Breast epithelium (tissue), 4 donors: ENCODE measurements around the gene WWOX. TPM values are rescaled to one million over a fixed set of nuclear protein-coding genes. Genes with fewer than 3 reads are reported as not detected.

Experiments used
- DNase-seq, 2 donors: peaks; one replicate each; pipeline ENCODE4 v3.0.0-alpha.2; 2019; ENCODE audit warnings: low spot score in 2 of 2
- H3K27ac ChIP-seq, 2 donors: fragments of 200-600 bp; sonication (generic) in 1 of 2; one replicate each; pipeline ENCODE4 v1.5.1; 2016 to 2019; ENCODE audit warnings: mild to moderate bottlenecking in 1 of 2
- H3K27me3 ChIP-seq, 2 donors: fragments of 200-600 bp; sonication (generic) in 1 of 2; one replicate each; pipeline versions ENCODE4 v1.5.1 to v1.6.0; 2017 to 2019; ENCODE audit warnings: control low read depth in 1 of 2, mild to moderate bottlenecking in 1 of 2
- H3K36me3 ChIP-seq: fragments of 200-600 bp; one replicate; pipeline ENCODE4 v1.5.1; 2019
- H3K4me1 ChIP-seq, 2 donors: fragments of 200-600 bp; sonication (generic); one replicate each; pipeline ENCODE4 v1.5.1; 2016 to 2019; ENCODE audit warnings: control low read depth in 1 of 2
- H3K4me3 ChIP-seq, 3 donors: fragments of 200-600 bp; sonication (generic); 1 replicate in 2 of 3; 2 replicates in 1 of 3; pipeline ENCODE4 v1.5.1; 2016 to 2019; ENCODE audit warnings: mild to moderate bottlenecking in 3 of 3, moderate library complexity in 2 of 3
- H3K9me3 ChIP-seq, 2 donors: fragments of 200-600 bp; sonication (generic) in 1 of 2; one replicate each; pipeline ENCODE4 v1.5.1; 2016 to 2019; ENCODE audit warnings: control low read depth in 1 of 2
- CTCF ChIP-seq, 3 donors: fragments of 450-650 bp; IDR thresholded peaks; one replicate each; pipeline ENCODE4 v1.5.1; 2016 to 2017; ENCODE audit warnings: antibody characterized with exemption in 3 of 3, mild to moderate bottlenecking in 3 of 3, moderate library complexity in 3 of 3
- POLR2A ChIP-seq: fragments of 450-650 bp; IDR thresholded peaks from one replicate; pipeline ENCODE4 v1.6.1; 2016; ENCODE audit warnings: antibody characterized with exemption, mild to moderate bottlenecking, moderate library complexity
- POLR2AphosphoS5 ChIP-seq, 3 donors: sonication (generic); formaldehyde crosslinking; IDR thresholded peaks; one replicate each; pipeline ENCODE4 v1.6.1; 2017; ENCODE audit warnings: antibody characterized with exemption in 3 of 3
- intact Hi-C: fragments of 100-400 bp; cut with DNase I; formaldehyde crosslinking; loops from one replicate; pipeline ENCODE4 v1.15.1; 2023; ENCODE audit warnings: low total_unique reads
- total RNA-seq, 3 donors: library from RNA; depleted of rRNA; stranded (reverse); fragments of >200 nt; gene quantifications; one replicate each; pipeline ENCODE4 v1.1.0, GENCODE V29; 2016

Gene WWOX
- total RNA-seq, 3 donors from 2014 or later: 42.9 to 73.6 (median 43.4) TPM

- intact Hi-C loops: no loop called here
- H3K36me3 ChIP-seq: no peaks in the 10 kb centered on the region
- no peak for DNase-seq
- no peaks in the 10 kb centered on the region for H3K27me3 ChIP-seq
- H3K27ac ChIP-seq: no peak overlapping the region
- TF ChIP-seq POLR2AphosphoS5 (IDR thresholded peaks at IDR 0.05) (no peak), POLR2A (no peak), CTCF (IDR thresholded peaks at IDR 0.05) (no peak)
- H3K4me1 ChIP-seq: no peaks in the 10 kb centered on the region
- H3K9me3 ChIP-seq: no peaks in the 10 kb centered on the region
- no peak overlapping the region for H3K4me3 ChIP-seq
Measured at GRCh38 chr16:78927766-78928165, 828.3 kb downstream of the WWOX start.

- H3K4me1 ChIP-seq: no peaks in the 10 kb centered on the region
- H3K36me3 ChIP-seq: no peaks in the 10 kb centered on the region
- no peak for TF ChIP-seq POLR2A
- no peak for TF ChIP-seq POLR2AphosphoS5 (IDR thresholded peaks at IDR 0.05)
- no peak for TF ChIP-seq CTCF (IDR thresholded peaks at IDR 0.05)
- H3K9me3 ChIP-seq: no peaks in the 10 kb centered on the region
- no peak for DNase-seq
- H3K4me3 ChIP-seq: no peak overlapping the region
- H3K27me3 ChIP-seq: no peaks in the 10 kb centered on the region
- H3K27ac ChIP-seq: no peak overlapping the region
- intact Hi-C loops: no loop called here
Measured at GRCh38 chr16:78929841-78930240, 830.4 kb downstream of the WWOX start.

- H3K27ac ChIP-seq: no peak overlapping the region
- TF ChIP-seq CTCF (IDR thresholded peaks at IDR 0.05): no peak
- TF ChIP-seq POLR2A: no peak
- TF ChIP-seq POLR2AphosphoS5 (IDR thresholded peaks at IDR 0.05): no peak
Measured at GRCh38 chr16:78930561-78930960, 831.1 kb downstream of the WWOX start.

GRCh38 chr16:78931267-78931666 is 831.8 kb downstream of the WWOX start:
- H3K9me3 ChIP-seq: no peaks in the 10 kb centered on the region
- H3K4me1 ChIP-seq: no peaks in the 10 kb centered on the region
- TF ChIP-seq POLR2A (no peak), POLR2AphosphoS5 (IDR thresholded peaks at IDR 0.05) (no peak), CTCF (IDR thresholded peaks at IDR 0.05) (no peak)
- no peaks in the 10 kb centered on the region for H3K27me3 ChIP-seq
- no peak overlapping the region for H3K4me3 ChIP-seq
- H3K36me3 ChIP-seq: no peaks in the 10 kb centered on the region
- no peak for DNase-seq
- H3K27ac ChIP-seq: no peak overlapping the region
- intact Hi-C loops: no loop called here

More at GRCh38 chr16:78930561-78930960, 831.1 kb downstream of the WWOX start:
- Histone ChIP-seq H3K36me3 (no peaks in the 10 kb centered on the region), H3K4me3 (no peak overlapping the region), H3K4me1 (no peaks in the 10 kb centered on the region), H3K27me3 (no peaks in the 10 kb centered on the region), H3K9me3 (no peaks in the 10 kb centered on the region)
- no peak for DNase-seq
- intact Hi-C loops: no loop called here

GRCh38 chr16:78931678-78932077 is 832.2 kb downstream of the WWOX start:
- no peak for DNase-seq
- intact Hi-C loops: no loop called here
- Histone ChIP-seq H3K36me3 (no peaks in the 10 kb centered on the region), H3K9me3 (no peaks in the 10 kb centered on the region), H3K4me1 (no peaks in the 10 kb centered on the region), H3K4me3 (no peak overlapping the region), H3K27ac (no peak overlapping the region), H3K27me3 (no peaks in the 10 kb centered on the region)
- no peak for TF ChIP-seq POLR2A
- no peak for TF ChIP-seq CTCF (IDR thresholded peaks at IDR 0.05)
- TF ChIP-seq POLR2AphosphoS5 (IDR thresholded peaks at IDR 0.05): no peak
